Measurements from ENCODE around the gene CDC42BPA.

DNA sequence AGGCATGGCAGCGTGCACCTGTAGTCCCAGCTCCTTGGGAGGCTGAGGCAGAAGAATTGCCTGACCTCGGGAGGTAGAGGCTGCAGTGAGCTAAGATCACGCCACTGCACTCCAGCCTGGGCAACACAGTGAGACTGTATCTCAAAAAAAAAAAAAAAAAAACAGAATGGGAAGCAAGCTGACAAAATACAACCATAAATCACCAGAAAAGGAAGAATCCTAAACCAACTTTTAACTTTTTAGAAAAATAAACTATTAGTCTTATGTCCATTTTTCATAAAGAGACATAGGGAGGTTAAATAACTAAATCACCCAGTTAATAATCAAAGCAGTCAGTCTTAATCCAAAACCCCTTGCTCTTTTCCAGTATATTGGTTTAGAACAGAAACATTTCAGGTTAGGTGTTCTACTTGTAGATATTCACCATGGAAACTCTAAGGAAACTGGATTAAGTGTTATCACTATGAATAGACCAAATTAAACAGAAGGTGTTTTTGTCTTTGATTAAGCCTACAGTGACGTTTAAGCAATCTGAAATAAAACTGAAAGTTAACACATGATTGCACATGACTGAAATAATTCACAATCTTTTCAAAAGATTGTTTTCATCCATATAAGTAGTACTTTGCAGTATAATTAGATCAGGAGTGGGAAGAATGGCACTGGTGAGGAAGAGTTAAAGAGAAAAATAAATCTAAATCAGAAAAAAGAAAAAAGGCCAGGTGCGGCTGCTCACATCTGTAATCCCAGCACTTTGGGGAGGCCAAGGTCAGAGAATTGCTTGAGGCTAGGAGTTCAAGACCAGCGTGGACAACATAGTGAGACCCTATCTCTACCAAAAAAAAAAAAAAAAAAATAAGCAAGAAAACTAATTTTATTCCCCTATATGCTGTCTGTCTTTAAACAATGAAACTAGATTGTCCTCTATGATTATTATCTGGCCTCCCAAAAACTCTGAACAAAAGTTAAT is 9.6 kb downstream of the CDC42BPA start:
- TF ChIP-seq, protein P1, sequence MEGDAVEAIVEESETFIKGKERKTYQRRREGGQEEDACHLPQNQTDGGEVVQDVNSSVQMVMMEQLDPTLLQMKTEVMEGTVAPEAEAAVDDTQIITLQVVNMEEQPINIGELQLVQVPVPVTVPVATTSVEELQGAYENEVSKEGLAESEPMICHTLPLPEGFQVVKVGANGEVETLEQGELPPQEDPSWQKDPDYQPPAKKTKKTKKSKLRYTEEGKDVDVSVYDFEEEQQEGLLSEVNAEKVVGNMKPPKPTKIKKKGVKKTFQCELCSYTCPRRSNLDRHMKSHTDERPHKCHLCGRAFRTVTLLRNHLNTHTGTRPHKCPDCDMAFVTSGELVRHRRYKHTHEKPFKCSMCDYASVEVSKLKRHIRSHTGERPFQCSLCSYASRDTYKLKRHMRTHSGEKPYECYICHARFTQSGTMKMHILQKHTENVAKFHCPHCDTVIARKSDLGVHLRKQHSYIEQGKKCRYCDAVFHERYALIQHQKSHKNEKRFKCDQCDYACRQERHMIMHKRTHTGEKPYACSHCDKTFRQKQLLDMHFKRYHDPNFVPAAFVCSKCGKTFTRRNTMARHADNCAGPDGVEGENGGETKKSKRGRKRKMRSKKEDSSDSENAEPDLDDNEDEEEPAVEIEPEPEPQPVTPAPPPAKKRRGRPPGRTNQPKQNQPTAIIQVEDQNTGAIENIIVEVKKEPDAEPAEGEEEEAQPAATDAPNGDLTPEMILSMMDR (IDR thresholded peaks at IDR 0.05), result no peak
- no peak for TF ChIP-seq POLR2A (IDR thresholded peaks at IDR 0.05)
- TF ChIP-seq POLR2AphosphoS5 (IDR thresholded peaks at IDR 0.05; ENCODE audit: insufficient read depth in 1 of 2, low read depth in 1 of 2), result no peak
